Measurements from ENCODE around the gene CCDC6.
"Not testable (repeated sequence)": the region's sequence is repeated elsewhere in the genome, so short reads cannot be mapped to it uniquely, and the experiment has no call there.

Gene CCDC6

DNA sequence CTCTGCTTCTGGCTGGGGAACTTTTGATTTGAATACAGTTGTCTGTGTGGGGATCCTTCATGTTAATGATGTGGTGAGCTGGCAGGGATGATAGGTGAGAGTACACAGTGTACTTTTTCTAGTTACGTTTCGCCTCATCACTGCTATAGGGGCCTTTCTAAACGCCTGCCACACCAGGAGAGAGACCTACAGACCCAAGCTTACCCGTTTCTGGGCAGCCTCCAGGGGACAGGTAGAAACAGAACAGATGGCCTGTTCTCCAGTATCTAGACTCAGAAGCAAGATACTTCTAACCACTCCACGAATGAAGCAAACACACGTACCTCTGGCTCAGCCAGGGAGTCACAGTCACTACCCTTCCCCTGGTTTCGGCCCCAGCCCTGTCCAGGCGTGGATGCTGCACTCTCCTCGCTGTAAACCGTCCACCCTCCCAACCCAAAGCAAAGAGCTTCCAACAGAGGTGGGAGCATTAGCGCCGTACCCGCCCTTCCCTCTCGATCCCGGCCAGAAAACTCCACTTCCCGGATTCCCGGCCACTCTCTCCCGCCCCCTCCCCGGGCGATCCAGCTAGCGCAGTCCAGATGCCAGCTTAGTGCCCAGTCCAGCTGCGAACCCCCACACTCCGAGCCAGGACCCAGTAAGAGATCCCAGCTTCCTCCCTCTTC lies 1.2 kb downstream of the CCDC6 start:
- DNase-seq = no peak

DNA sequence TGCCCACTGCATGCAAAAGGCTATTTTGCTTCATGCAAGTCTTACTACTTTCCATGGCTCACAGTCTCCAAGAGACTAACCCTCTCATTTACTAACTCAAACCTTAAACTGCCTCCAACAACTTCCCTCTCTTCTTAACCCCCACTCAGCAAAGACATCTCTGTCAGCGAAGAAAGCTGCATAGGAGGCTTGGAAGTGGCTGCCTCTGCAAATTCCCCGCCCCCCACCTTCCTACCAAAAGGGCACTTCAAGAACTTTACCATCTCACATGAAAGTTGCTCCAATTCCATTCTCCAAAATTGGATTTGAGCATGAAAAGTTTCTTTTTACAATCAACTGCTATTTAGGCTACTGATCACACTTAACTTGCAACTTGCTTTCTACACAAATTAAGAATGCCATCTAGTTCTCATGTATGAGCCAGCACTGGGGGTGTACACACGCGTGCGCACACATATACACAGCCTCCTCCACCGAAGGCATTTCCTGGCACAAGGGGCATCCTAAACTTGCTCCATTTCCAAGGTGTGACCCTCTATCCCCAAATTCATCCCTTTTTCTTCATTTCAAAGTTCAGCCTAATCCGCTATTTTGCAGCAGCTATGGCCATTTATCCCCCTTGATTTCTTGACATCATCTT lies 1.8 kb downstream of the CCDC6 start:
- DNase-seq = no peak

DNA sequence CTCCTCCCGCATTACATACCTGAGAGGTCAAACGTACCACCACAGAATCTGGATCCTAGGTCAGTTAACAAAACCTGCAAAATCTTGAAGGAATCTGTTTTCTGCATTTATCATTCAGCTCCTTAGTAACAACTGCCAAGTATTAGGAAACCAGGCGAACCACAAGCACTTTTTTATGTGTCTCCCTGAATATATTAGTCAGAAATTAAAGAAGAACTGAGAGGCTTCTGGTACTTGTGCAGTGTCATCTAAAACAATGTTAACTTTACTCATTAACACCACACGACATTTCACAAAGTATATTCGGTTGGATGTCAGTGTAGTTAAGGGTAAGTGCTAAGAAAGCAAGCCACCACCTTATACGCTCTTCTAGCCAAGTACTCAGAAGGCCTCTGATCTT lies 2.5 kb downstream of the CCDC6 start:
- DNase-seq = peak; percentile 11

DNA sequence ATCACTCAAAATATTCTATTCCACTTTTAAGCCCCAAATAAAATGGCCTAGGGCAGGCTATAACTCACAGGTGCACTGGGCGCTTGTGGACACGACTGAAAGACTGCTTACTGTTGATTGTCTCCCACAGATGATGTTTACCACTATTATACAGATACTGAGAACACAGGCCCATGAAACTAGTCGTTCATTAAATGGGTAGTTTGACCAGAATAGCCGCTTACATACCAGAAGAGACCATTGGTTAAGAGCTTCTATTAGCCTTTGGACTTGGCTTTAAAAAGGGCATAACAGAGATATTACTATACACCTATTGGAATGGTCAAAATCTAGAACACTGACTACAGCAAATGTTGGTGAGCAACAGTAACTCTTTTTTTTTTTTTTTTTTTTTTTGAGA lies 4.3 kb downstream of the CCDC6 start:
- DNase-seq = no peak

DNA sequence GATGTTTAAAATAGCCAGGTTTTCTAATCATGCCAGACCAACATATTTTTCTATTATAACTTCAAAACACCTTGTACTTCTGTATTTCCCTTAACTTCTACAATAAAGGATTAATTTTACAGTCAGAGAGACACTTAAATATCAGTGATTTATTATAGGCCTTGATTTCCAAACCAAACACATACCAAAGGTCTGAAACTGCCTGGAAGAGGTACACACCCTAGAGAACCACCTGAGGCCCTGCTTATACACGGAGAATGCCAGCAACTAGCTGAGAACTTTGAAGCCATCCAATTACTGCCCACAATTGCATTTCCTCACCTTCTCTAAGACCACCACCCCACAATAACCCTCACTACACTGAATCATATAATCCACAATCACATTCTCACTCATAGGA lies 4.9 kb downstream of the CCDC6 start:
- peak; percentile 31 for DNase-seq

DNA sequence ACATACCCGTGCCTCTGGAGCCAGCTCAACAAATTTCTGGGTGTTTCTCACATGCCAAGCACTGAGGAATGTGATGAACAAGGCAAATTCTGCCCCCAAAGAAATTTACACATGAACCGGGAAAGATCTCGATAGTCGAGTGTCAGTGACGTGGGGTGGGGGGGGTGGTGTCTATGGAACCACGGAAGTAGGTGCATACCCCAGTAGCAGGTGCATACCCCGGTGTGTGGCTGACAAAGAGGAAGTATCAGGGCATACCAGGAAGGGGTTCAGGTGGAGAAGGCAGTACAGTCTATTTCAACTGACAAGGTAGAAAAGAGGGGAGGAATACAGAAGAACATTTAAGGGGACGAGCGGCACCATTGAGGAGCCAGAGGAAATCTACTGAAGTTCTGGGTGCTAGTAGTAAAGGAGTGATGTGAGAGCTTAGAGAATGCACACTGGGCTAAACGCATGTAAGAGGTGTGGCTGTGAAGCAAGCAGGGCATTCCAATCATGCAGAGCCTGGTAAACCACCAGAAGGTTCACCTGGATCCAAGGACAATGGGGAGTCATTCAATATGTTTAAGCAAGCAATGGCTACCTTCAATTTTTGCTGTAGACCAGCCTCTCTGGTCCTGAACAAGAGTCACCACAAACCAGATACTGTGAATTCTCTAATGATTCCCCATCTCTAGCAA lies 6.2 kb downstream of the CCDC6 start:
- DNase-seq = no peak

DNA sequence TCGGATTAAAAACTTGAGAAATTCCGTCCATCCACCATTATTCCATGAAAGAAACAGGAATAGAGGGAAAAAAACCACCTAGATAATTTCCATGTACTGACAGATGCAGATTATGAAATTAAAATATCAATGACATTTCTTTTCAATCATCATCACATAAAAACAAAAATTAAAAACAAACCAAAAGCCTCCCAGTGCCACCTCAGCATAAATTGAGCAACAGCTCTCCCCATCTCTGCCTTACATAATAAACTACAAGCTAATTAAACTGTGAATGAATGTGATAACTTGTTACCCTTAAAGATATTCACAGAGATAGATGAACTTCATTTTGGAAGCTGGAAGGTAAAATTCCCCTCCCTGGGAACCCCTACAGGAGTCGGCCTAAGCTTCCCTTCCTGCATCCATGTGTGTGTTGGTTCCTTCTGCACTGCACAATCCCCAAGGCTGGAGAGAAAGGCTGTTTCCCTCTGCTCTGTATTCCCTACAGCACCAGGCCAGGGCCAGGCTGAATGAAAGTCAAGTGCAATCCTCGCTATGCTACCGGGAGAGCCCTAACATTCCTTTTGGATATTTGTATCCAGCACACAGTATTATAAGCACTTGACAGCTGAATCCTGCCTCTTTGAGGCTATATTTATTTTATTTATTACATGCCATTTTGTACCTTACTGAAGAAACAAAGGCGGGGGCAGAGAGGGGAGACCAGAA lies 8.1 kb downstream of the CCDC6 start:
- no peak for DNase-seq

DNA sequence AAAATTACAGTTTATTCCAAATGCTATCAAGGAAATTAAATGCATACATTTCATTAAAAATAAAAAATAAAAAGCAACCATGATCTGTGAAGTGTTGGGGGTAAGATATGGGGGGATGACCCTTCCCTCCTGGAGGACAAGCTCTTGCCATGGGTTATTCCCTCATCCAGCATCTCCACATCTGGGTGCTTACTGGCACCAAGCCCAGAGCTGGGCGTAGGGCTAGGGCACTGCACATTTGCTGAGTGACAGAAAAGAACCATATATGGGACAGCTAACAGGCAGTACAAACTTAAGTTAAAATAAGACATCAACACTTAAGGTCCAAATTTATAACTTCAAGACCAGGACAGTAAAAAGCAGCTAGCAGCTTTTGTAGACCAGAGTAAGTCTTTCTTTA lies 10.2 kb downstream of the CCDC6 start:
- DNase-seq = no peak

DNA sequence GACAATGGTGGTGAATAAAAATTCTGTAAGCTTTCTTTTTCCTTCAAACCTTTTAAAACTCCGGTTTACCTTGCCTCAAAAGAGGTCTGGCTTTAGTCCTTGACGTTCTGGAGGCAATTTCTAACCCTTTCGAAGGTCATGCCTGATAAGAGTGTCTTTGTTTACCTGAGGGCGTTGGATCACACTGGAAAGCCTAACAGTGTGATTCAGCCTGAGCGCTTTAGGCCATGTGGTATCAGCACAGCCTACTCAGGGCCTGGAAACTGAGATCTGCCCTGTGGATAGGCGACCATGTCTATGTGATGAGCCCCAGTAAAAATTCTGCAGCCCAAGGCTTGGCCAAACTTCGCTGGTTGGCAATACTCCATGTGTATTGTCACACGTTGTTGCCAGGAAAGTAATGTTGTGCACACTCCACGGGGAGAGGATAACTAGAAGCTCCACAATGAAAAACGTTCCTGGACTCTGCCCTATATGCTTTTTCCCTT lies 10.7 kb downstream of the CCDC6 start:
- DNase-seq = peak; percentile 11

DNA sequence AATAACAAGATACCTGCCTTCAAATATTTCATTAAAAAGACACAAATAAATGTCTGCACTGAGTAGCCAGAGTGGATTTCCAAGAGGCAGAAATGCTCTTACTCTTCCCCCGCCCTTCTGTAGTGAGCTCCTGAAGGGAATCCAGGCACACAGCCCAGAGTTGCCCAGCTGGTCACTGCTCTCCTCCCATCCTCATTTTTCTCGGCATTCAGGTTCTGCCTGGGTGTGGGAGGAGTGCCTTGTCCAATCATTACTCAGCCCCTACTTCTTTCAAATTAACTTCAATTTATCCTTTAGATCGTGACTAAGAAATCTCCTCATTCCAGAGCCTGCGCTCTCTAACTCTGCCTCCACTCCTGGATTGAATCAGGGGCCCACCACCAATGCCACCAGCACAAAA lies 12.2 kb downstream of the CCDC6 start:
- DNase-seq = peak; percentile 93

DNA sequence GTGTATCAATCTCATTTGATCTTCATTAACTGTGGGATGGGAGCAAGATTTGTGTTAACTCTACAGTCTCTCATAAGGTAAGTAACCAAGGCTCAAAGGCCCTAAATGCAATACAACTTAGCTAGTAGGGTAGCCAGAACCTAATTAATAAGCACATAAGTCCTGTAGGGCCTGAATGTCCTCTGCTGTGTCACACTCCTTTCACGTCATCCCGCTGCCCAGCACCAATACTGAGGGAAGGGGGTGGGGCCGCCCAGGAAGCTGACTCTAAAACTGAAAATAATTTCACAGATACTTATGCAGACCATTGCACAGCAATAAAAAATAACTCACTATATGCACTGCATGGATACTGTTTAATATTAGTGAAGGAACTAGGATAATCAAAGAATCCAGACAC lies 13.7 kb downstream of the CCDC6 start:
- DNase-seq = no peak

DNA sequence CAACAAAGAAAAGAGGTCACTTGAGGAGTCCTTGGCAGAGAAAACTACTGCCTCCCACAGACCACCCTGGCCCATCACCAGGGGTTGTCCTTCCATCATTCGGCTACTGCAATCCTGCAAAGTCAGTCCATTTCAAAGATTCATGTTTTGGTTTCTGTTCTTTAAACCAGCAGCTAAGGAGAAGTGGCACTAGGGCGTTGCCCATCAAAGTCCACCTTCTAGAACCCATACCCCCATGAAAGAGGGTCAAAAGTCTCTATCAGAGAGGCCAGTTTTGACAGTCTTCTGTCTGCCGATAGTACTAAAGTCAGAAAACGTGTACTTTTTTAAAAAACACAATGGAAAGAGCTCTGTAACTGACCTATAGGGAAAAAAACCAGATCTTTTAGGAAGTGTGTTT lies 14.4 kb downstream of the CCDC6 start:
- DNase-seq = no peak

DNA sequence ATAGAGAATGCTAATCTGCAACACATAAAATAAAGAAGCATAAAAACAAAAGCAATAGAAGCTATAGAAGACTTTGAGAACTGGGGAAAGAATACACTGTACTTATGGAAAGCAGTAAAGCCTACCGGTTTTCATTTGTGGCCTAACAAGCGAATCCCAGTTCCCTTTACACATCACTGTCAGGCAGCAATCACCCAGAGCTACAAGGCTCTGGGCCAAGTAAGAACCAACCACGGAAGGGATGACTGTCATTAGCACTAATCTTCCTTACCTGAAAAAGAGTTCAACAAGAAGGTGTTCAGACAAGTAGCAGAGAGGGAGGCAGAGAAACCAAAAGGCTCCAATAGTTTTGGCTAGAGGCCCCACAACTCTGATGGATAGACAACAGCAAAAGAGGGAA lies 15.0 kb downstream of the CCDC6 start:
- DNase-seq = no peak

DNA sequence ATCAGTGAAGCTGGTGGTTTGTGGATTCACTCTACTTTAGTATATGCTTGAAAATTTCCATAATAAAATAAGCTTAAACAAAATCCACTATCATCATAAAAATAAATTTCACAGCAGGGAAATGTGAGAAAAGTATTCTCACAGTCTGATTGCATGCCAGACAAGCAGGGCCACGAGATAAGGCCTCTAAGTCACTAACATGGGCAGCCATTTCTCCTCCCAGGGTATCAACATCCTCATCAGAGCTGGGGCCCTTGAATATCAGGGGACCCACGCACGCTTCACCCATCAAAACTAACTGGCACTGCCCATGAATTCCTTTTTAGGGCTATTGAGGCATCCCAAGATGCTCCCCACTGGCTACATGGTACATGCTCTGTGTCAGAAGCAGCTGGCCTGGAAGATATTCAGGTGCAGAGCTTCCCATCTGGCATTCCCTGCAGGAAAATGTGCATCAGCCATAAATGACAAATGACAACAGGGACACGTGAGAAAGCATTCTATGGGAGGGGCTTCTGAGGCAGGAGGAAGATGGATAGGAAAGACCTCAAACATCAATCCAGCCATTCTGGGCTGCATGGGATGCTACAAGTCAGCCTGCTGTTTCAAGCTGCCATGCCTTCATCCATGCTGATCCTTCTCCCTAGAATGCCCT lies 17.4 kb downstream of the CCDC6 start:
- DNase-seq = no peak

DNA sequence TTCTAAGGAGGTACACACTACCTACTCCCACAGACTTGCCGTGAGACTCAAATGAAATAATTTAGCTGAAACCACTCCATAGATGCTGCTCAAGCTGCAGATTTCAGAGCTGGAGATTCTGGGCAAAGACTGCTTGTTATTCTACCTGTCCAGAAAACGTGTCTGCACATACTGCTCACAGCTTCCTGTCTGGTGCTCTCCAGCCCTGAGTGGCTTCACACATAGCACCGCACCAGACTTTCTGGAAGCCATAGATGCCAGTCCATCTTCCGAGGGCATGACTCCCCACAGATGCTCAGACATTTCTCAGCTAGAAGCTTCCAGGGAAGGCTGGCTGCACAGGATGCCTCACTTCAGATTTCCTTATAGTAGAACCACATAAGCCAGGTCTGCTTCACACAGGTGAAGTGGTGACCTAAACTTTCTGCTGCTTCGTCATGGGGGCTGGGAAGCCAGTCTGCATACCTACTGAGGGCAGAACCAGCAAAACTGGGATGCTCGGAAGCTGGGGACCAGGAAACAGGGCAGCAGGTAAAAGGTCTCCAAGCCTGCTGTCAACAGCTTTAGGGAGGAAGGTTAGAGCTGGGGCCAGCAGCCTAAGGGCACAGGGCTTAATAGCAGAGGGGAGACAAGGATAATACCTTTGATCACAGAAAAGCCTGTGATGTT lies 18.2 kb downstream of the CCDC6 start:
- DNase-seq = no peak

DNA sequence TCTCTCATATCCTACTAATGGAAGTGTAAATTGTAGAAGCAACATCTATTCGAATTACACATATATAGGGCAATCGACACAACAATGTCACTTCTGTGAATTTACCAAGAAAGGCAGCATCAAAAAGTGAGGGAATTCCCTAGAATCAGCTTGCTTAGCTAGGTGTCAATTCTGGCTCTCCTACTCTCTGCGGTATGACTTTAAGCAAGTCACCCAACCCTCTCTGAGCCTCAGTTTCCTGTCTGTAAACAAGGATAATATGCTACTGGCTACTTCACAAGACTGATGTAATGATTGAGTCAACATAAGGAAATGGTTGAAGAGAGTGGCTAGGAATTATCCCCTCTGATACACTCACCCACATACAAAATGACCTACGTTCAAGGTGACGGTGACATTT lies 19.4 kb downstream of the CCDC6 start:
- no peak for DNase-seq

DNA sequence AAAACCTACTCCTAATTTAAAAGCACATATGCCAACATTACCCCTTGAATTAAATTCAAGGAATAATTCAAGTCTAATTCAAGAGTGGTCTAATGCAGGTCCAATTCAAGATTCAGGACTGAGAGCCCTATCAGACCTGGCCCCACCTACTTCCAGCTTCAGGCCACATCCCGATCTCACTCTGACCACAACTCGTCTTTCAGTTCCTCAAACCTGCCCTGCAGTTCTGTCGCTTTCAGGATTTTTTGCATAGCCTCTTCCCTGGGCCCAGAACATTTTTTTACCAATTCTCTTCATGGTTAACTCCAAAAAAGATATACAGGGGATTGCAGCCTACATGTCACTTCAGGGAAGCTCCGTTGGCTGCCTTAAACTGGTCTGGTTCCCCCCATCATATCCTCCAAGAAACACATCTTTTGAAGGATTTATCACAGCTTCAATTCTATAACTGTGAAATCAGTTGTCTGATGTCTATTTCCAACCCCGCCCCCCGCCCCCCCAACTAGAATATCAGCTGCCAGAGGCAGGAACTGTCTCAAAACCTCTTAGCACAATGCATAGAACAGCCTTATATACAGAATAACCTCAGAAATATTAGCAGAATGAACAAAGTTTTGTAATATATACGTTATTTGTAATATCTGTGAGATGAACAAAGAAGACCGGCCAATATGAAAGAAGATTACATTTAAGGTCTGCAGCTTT lies 20.8 kb downstream of the CCDC6 start:
- DNase-seq = no peak

DNA sequence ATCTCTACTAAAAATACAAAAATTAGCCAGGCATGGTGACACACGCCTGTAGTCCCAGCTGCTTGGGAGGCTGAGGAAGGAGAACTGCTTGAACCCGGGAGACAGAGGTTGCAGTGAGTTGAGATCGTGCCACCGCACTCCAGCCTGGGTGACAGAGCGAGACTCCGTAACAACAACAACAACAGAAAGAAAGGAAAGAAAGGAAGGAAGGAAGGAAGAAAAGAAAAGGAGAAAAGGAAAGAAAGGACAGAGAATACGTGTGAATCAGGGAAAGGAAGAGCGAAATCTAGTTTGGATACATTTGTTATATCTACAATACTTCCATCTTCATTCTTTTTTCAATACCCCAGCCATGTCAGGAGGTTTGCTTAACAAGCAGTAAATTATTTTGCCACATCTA lies 21.5 kb downstream of the CCDC6 start:
- DNase-seq = not testable (repeated sequence)

DNA sequence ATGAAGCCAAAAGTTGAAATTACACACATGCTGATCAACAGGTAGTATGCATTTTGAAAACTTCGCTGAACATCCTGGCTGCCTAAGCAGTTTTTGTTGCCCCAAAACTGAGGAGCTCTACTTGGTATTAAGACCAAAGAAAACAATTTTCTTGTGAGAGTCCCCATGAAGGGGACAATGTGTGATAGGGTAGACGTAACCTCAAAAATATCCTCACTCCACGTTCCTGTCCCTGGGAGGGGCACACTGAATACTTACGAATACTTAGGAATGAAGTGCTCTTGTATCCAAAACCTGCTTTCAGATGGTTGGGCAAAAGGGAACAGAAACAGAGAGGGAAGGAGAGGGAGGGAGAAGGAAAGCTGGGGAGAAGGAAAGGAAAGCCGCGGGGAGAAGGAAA lies 24.7 kb downstream of the CCDC6 start:
- no peak for DNase-seq

DNA sequence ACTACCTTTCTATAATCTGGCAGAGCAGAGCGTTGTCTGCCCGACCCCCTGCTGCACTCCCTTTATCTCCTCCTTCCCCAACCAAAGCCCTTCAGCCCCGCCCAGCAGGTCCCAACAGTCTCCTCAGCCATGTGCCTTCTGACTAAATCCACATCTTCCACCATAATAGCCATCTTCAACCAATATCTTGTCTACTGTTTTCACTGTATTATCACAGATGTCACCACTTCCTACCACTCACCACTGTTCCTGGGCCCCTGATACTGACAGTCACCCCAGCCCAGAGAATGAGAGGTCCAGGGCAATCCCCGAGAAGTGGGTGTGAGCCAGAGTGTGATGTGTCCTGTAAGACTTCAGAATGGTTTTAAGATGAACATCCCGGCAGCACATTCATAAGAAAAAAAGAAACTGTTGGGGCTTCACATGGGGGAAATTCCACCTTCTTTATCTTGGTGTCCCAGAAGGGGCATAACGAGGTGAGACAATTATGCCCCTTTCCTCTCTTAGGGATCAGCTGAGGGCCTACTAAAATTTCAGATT lies 25.3 kb downstream of the CCDC6 start:
- no peak for DNase-seq

DNA sequence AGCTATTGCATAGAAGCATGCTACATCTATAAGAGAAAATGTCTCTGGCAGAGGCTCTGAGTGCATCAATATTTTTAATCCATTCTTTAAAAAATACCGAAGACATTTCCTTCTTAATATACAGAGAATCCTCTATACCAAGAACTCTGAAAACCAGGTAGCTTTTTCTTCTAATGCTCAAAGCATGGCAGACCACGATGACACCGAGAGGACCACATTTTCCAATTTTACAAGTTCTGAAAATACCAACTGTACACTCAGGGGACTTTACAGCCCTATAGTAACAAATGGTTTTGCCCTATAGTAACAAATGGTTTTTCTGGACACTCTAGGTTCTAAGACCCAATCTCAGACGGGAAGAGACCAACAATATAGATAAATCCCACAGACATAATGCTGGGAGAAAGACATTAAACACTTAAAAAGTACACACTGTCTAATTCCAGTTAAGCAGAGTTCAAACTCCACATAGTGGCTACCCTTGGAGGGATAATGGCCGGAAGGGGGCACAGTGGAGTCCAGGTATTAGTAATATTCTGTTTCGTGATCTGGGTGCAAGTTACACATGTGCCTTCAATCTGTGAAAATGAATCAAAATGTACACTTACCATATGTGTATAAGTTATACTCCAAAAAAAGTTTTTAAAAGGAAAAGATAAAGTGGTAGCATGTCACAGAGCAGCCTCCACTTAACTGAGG lies 26.2 kb downstream of the CCDC6 start:
- no peak for DNase-seq
